ENCODE data around the gene PCDH18.

GRCh38 chr4:137476345-137476744, 55.9 kb downstream of the PCDH18 start:
- no peak for TF ChIP-seq YY1 (IDR thresholded peaks at IDR 0.05; ENCODE audit: low read depth)
- TF ChIP-seq RAD21 (IDR thresholded peaks at IDR 0.05; ENCODE audit: low read depth), result no peak
